ENCODE data around the gene HSP90B1. TPM values are rescaled to one million over a fixed set of nuclear protein-coding genes. Genes with fewer than 3 reads are reported as not detected.

Gene HSP90B1
- total and polyA plus RNA-seq, 2 of the 13 experiments (the other 11 are each of a cell fraction or from before 2014, with no cell fraction given), result 800 to 954 TPM

DNA sequence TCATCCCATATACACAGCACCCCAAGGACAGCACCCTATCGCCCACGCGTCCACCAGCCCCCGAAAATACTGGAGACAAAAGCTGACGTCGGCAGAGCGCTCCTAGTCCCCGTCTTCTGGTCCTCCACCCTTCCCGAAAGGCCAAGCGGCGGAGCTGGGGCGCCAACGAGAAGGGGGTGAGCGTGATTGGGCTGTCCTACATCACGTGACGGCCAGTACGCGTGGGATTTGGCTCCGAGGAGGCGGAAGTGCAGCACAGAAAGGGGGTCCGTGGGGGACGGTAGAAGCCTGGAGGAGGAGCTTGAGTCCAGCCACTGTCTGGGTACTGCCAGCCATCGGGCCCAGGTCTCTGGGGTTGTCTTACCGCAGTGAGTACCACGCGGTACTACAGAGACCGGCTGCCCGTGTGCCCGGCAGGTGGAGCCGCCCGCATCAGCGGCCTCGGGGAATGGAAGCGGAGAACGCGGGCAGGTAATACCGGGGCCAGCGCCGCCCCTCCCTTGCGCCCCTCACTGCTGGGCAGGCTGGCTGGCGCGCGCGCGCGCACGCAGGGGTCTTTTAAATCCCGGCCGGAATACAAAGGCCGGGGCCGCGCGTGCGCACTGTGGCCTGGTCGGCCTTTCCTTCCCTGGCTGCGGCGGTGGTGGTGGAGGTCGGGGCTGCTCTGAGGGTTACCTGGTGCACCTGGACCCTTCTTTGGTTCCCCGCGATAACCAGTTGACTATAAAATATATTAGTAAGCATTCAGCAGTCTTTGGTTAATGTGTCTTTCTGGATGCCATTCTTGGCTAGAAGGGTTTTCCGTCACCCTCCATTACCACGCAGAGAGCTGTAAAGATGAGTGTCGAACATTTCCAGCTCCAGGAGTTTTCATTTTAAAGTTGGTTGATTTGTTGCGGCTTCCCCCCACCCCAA lies 35.6 kb downstream of the HSP90B1 start, which contains the start of gene TDG (continued):
- TF ChIP-seq, protein P1, sequence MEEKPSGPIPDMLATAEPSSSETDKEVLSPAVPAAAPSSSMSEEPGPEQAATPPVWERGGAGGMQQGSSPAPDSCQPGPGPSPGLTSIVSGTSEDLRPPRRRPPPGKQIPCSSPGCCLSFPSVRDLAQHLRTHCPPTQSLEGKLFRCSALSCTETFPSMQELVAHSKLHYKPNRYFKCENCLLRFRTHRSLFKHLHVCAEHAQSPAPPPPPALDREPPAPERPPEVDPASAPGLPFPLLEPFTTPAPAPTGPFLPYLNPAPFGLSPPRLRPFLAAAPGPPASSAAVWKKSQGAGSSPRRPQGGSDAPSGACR (CRISPR knock-in tag; IDR thresholded peaks at IDR 0.05), result no peak
- peak; percentile 70; the same call in 1 of the 2 replicates for TF ChIP-seq ZFP82 (CRISPR knock-in tag; IDR thresholded peaks at IDR 0.05; ENCODE audit: borderline replicate concordance)
- TF ChIP-seq SAP130 (CRISPR knock-in tag; IDR thresholded peaks at IDR 0.05; ENCODE audit: low read depth), result peak; percentile 95
- TF ChIP-seq SRSF4 (IDR thresholded peaks at IDR 0.05; ENCODE audit: low read depth, low read length, poor library complexity, severe bottlenecking), result no peak
- TF ChIP-seq, protein P2, sequence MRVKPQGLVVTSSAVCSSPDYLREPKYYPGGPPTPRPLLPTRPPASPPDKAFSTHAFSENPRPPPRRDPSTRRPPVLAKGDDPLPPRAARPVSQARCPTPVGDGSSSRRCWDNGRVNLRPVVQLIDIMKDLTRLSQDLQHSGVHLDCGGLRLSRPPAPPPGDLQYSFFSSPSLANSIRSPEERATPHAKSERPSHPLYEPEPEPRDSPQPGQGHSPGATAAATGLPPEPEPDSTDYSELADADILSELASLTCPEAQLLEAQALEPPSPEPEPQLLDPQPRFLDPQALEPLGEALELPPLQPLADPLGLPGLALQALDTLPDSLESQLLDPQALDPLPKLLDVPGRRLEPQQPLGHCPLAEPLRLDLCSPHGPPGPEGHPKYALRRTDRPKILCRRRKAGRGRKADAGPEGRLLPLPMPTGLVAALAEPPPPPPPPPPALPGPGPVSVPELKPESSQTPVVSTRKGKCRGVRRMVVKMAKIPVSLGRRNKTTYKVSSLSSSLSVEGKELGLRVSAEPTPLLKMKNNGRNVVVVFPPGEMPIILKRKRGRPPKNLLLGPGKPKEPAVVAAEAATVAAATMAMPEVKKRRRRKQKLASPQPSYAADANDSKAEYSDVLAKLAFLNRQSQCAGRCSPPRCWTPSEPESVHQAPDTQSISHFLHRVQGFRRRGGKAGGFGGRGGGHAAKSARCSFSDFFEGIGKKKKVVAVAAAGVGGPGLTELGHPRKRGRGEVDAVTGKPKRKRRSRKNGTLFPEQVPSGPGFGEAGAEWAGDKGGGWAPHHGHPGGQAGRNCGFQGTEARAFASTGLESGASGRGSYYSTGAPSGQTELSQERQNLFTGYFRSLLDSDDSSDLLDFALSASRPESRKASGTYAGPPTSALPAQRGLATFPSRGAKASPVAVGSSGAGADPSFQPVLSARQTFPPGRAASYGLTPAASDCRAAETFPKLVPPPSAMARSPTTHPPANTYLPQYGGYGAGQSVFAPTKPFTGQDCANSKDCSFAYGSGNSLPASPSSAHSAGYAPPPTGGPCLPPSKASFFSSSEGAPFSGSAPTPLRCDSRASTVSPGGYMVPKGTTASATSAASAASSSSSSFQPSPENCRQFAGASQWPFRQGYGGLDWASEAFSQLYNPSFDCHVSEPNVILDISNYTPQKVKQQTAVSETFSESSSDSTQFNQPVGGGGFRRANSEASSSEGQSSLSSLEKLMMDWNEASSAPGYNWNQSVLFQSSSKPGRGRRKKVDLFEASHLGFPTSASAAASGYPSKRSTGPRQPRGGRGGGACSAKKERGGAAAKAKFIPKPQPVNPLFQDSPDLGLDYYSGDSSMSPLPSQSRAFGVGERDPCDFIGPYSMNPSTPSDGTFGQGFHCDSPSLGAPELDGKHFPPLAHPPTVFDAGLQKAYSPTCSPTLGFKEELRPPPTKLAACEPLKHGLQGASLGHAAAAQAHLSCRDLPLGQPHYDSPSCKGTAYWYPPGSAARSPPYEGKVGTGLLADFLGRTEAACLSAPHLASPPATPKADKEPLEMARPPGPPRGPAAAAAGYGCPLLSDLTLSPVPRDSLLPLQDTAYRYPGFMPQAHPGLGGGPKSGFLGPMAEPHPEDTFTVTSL (CRISPR knock-in tag; IDR thresholded peaks at IDR 0.05; ENCODE audit: borderline replicate concordance), result peak; percentile 78; the same call in 1 of the 2 replicates
- TF ChIP-seq ZNF142 (CRISPR knock-in tag; IDR thresholded peaks at IDR 0.05), result peak; percentile 75; the same call in 1 of the 2 replicates
- peak; percentile 46; the same call in 1 of the 2 replicates for TF ChIP-seq CHD2 (IDR thresholded peaks at IDR 0.05; ENCODE audit: low read depth, low read length)
- peak; percentile 72 for TF ChIP-seq AGO1 (IDR thresholded peaks at IDR 0.05; ENCODE audit: low read depth, low read length, poor library complexity, severe bottlenecking)
- TF ChIP-seq, protein P3, sequence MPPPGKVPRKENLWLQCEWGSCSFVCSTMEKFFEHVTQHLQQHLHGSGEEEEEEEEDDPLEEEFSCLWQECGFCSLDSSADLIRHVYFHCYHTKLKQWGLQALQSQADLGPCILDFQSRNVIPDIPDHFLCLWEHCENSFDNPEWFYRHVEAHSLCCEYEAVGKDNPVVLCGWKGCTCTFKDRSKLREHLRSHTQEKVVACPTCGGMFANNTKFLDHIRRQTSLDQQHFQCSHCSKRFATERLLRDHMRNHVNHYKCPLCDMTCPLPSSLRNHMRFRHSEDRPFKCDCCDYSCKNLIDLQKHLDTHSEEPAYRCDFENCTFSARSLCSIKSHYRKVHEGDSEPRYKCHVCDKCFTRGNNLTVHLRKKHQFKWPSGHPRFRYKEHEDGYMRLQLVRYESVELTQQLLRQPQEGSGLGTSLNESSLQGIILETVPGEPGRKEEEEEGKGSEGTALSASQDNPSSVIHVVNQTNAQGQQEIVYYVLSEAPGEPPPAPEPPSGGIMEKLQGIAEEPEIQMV (CRISPR knock-in tag; IDR thresholded peaks at IDR 0.05; ENCODE audit: low read depth), result peak; percentile 69; the same call in 1 of the 2 replicates
- TF ChIP-seq RFX1 (IDR thresholded peaks at IDR 0.05), result no peak
- TF ChIP-seq KLF16 (CRISPR knock-in tag; IDR thresholded peaks at IDR 0.05), result peak in 1 of 2 experiments; percentile 73; a peak in 1 of 4 replicates
- TF ChIP-seq TOPORS (CRISPR knock-in tag; IDR thresholded peaks at IDR 0.05), result 0 out of 2 replicates have a peak, but pooled peaks have one; percentile 69
- no peak; the same call in 1 of the 2 replicates for TF ChIP-seq NR2F6 (IDR thresholded peaks at IDR 0.05)
- no peak; the same call in none of the 2 replicates for TF ChIP-seq NR2F6 (CRISPR knock-in tag; IDR thresholded peaks at IDR 0.05)
